Ascending aorta (tissue), 2 donors: ENCODE data around the gene ST8SIA4. TPM values are rescaled to one million over a fixed set of nuclear protein-coding genes. Genes with fewer than 3 reads are reported as not detected.
A peak's percentile ranks its signal among the peaks of the same experiment; 100 is the strongest.

Experiments used
- DNase-seq, 2 donors: peaks; one replicate each; pipeline ENCODE4 v3.0.0-alpha.2; 2019; ENCODE audit warnings: low spot score in 2 of 2
- H3K27ac ChIP-seq, 2 donors: fragments of 200-600 bp; sonication (generic); one replicate each; pipeline ENCODE4 v1.5.1; 2016 to 2017; ENCODE audit warnings: mild to moderate bottlenecking in 1 of 2
- H3K27me3 ChIP-seq: fragments of 200-600 bp; sonication (generic); one replicate; pipeline ENCODE4 v1.5.1; 2017
- H3K36me3 ChIP-seq, 2 donors: fragments of 200-600 bp; sonication (generic); one replicate each; pipeline ENCODE4 v1.5.1; 2016
- H3K4me1 ChIP-seq, 2 donors: fragments of 200-600 bp; sonication (generic); one replicate each; pipeline ENCODE4 v1.5.1; 2016 to 2017; ENCODE audit warnings: mild to moderate bottlenecking in 1 of 2
- H3K4me3 ChIP-seq, 2 donors: fragments of 200-600 bp; sonication (generic); one replicate each; pipeline ENCODE4 v1.5.1; 2016 to 2017; ENCODE audit warnings: mild to moderate bottlenecking in 1 of 2
- H3K9me3 ChIP-seq, 2 donors: fragments of 200-600 bp; sonication (generic); one replicate each; pipeline ENCODE4 v1.5.1; 2016
- CTCF ChIP-seq, 3 experiments: fragments of 200-600 bp in 2 of 3; fragments of 450-650 bp in 1 of 3; sonication (generic) in 2 of 3; IDR thresholded peaks; one replicate each; pipeline ENCODE4 v1.5.1; 2016 to 2019; ENCODE audit warnings: antibody characterized with exemption in 3 of 3, mild to moderate bottlenecking in 1 of 3, moderate library complexity in 1 of 3
- intact Hi-C: fragments of 100-400 bp; cut with DNase I; formaldehyde crosslinking; loops from one replicate; pipeline ENCODE4 v1.15.1; 2023
- total RNA-seq: library from RNA; depleted of rRNA; stranded (reverse); fragments of >200 nt; gene quantifications from one replicate; pipeline ENCODE4 v1.1.0, GENCODE V29; 2016

ST8SIA4 gene
- total RNA-seq = 15.6 TPM

GRCh38 chr5:100903039-100903887, at the start of gene ST8SIA4:
ST8SIA4 (minus strand) TSS chr5:100903282; CDS start chr5:100902955, 327 bp downstream.
- DNase-seq = peak; percentile 75 to 88
- H3K4me1 ChIP-seq = no peaks in the 10 kb centered on the region
- H3K36me3 ChIP-seq = no peaks in the 10 kb centered on the region
- H3K9me3 ChIP-seq = no peaks in the 10 kb centered on the region
- intact Hi-C loops = no loop called here
- peak within 1 kb of the TSS in 1 of 2 donors; percentile 8 for H3K27ac ChIP-seq
- H3K27me3 ChIP-seq = no peaks in the 10 kb centered on the region
- no peak for TF ChIP-seq CTCF (IDR thresholded peaks at IDR 0.05)
- peak within 1 kb of the TSS; percentile 37 to 62 for H3K4me3 ChIP-seq

GRCh38 chr5:100950985-100951384, 47.9 kb upstream of the ST8SIA4 start:
- no peaks in the 10 kb centered on the region for H3K27me3 ChIP-seq
- no peak for TF ChIP-seq CTCF (IDR thresholded peaks at IDR 0.05)
- no peak overlapping the region for H3K27ac ChIP-seq
- no peaks in the 10 kb centered on the region for H3K9me3 ChIP-seq
- DNase-seq = no peak
- no peaks in the 10 kb centered on the region for H3K4me1 ChIP-seq
- no peak overlapping the region for H3K4me3 ChIP-seq
- intact Hi-C loops = no loop called here
- H3K36me3 ChIP-seq = no peaks in the 10 kb centered on the region

GRCh38 chr5:100913298-100913697, 10.2 kb upstream of the ST8SIA4 start:
- TF ChIP-seq CTCF (IDR thresholded peaks at IDR 0.05) = no peak
- Histone ChIP-seq H3K4me1 (no peaks in the 10 kb centered on the region), H3K36me3 (no peaks in the 10 kb centered on the region), H3K27ac (no peak overlapping the region), H3K4me3 (no peak overlapping the region), H3K27me3 (no peaks in the 10 kb centered on the region), H3K9me3 (no peaks in the 10 kb centered on the region)
- intact Hi-C loops = no loop called here
- DNase-seq = no peak

GRCh38 chr5:100909034-100909433, 6.0 kb upstream of the ST8SIA4 start:
- no peak for TF ChIP-seq CTCF (IDR thresholded peaks at IDR 0.05)
- no peaks in the 10 kb centered on the region for H3K4me1 ChIP-seq
- no peak overlapping the region for H3K4me3 ChIP-seq
- no peak overlapping the region for H3K27ac ChIP-seq
- intact Hi-C loops = no loop called here
- no peaks in the 10 kb centered on the region for H3K27me3 ChIP-seq
- DNase-seq = no peak
- H3K9me3 ChIP-seq = no peaks in the 10 kb centered on the region
- no peaks in the 10 kb centered on the region for H3K36me3 ChIP-seq

GRCh38 chr5:100905259-100905914, 2.3 kb upstream of the ST8SIA4 start:
- Histone ChIP-seq H3K9me3 (no peaks in the 10 kb centered on the region), H3K36me3 (no peaks in the 10 kb centered on the region), H3K4me1 (no peaks in the 10 kb centered on the region), H3K27ac (no peak overlapping the region), H3K27me3 (no peaks in the 10 kb centered on the region), H3K4me3 (no peak overlapping the region)
- no peak for TF ChIP-seq CTCF (IDR thresholded peaks at IDR 0.05)
- intact Hi-C loops = no loop called here
- DNase-seq = no peak
